GM23338 (cell line): Measurements from ENCODE around the gene DMBX1. TPM values are rescaled to one million over a fixed set of nuclear protein-coding genes. Genes with fewer than 3 reads are reported as not detected.
A peak's percentile ranks its signal among the peaks of the same experiment; 100 is the strongest.

Experiments used
- ATAC-seq: fragments of 200-7000 bp; cut with Tn5 transposase; 3 replicates; pipeline ENCODE4 v1.9.1; 2020
- DNase-seq: peaks from one replicate; pipeline ENCODE4 v3.0.0-alpha.2; 2015; ENCODE audit warnings: low spot score
- H2AFZ ChIP-seq: fragments of 200-600 bp; sonication (generic); 2 replicates; pipeline ENCODE4 v1.8.0; 2016; ENCODE audit warnings: antibody characterized with exemption, mild to moderate bottlenecking, moderate library complexity
- H3F3A ChIP-seq: fragments of 200-600 bp; sonication (generic); replicated peaks from 2 replicates; pipeline ENCODE4 v1.8.0; 2017; ENCODE audit warnings: antibody characterized with exemption, mixed run types, low read depth
- H3K27ac ChIP-seq: fragments of 200-600 bp; sonication (generic); 2 replicates; pipeline ENCODE4 v1.6.1; 2016; ENCODE audit warnings: low read depth
- H3K27me3 ChIP-seq: fragments of 200-600 bp; sonication (generic); 2 replicates; pipeline ENCODE4 v1.8.0; 2016; ENCODE audit warnings: mild to moderate bottlenecking, mixed run types, moderate library complexity; ENCODE audit not compliant: insufficient read depth
- H3K36me3 ChIP-seq: fragments of 200-600 bp; sonication (generic); 2 replicates; pipeline ENCODE4 v1.8.0; 2016; ENCODE audit warnings: mild to moderate bottlenecking; ENCODE audit not compliant: insufficient read depth
- H3K4me1 ChIP-seq: fragments of 200-600 bp; sonication (generic); 2 replicates; pipeline ENCODE4 v1.8.0; 2016; ENCODE audit warnings: mild to moderate bottlenecking, moderate library complexity; ENCODE audit not compliant: insufficient read depth
- H3K4me2 ChIP-seq: fragments of 200-600 bp; sonication (generic); 2 replicates; pipeline ENCODE4 v1.7.1; 2017; ENCODE audit warnings: mixed run types
- H3K4me3 ChIP-seq: fragments of 200-600 bp; sonication (generic); 2 replicates; pipeline ENCODE4 v1.6.1; 2016; ENCODE audit warnings: mixed run types
- H3K79me2 ChIP-seq: fragments of 200-600 bp; sonication (generic); replicated peaks from 2 replicates; pipeline ENCODE4 v1.8.0; 2017; ENCODE audit warnings: mild to moderate bottlenecking; ENCODE audit not compliant: insufficient read depth
- H3K9me2 ChIP-seq: fragments of 200-600 bp; sonication (generic); 2 replicates; pipeline ENCODE4 v1.8.0; 2017; ENCODE audit not compliant: insufficient read depth
- H4K20me1 ChIP-seq: fragments of 200-600 bp; sonication (generic); replicated peaks from 2 replicates; pipeline ENCODE4 v1.8.0; 2017; ENCODE audit warnings: mild to moderate bottlenecking; ENCODE audit not compliant: insufficient read depth
- H3K27ac Mint-ChIP-seq: 2 replicates; pipeline ENCODE4 v1.8.0; 2020; ENCODE audit warnings: inconsistent platforms, mild to moderate bottlenecking, moderate library complexity, mixed read lengths
- H3K27me3 Mint-ChIP-seq: 3 replicates; pipeline ENCODE4 v1.8.0; 2022; ENCODE audit warnings: low read depth, mild to moderate bottlenecking, moderate library complexity, mixed read lengths, inconsistent platforms; ENCODE audit not compliant: insufficient read depth, poor library complexity
- H3K36me3 Mint-ChIP-seq: 3 replicates; pipeline ENCODE4 v1.8.0; 2021; ENCODE audit warnings: low read depth, mild to moderate bottlenecking, inconsistent platforms, moderate library complexity, mixed read lengths
- H3K4me1 Mint-ChIP-seq: 3 replicates; pipeline ENCODE4 v1.8.0; 2020; ENCODE audit warnings: mild to moderate bottlenecking, inconsistent platforms, mixed read lengths
- H3K4me3 Mint-ChIP-seq: 3 replicates; pipeline ENCODE4 v1.8.0; 2021; ENCODE audit warnings: moderate library complexity, mild to moderate bottlenecking, inconsistent platforms, mixed read lengths
- H3K9me3 Mint-ChIP-seq: 3 replicates; pipeline ENCODE4 v1.8.0; 2020; ENCODE audit warnings: moderate library complexity, mild to moderate bottlenecking, inconsistent platforms, mixed read lengths
- CREB1 ChIP-seq: fragments of 250-450 bp; sonication (Bioruptor Pico); IDR thresholded peaks from 2 replicates; pipeline ENCODE4 v1.5.0; 2020; ENCODE audit warnings: low read depth, mild to moderate bottlenecking, moderate library complexity
- CTCF ChIP-seq, 2 experiments: fragments of 200-600 bp in 1 of 2; sonication (generic) in 1 of 2; conservative IDR thresholded peaks; 2 replicates each; pipeline versions ENCODE4 v1.5.1 to v1.6.1; 2016 to 2017; ENCODE audit warnings: antibody characterized with exemption in 2 of 2, low read depth in 2 of 2, mild to moderate bottlenecking in 2 of 2, moderate library complexity in 1 of 2
- ETS1 ChIP-seq: IDR thresholded peaks from 2 replicates; pipeline ENCODE4 v1.6.1; 2016; ENCODE audit warnings: antibody characterized with exemption
- EZH2 ChIP-seq: fragments of 200-600 bp; sonication (generic); IDR thresholded peaks from one replicate; pipeline ENCODE4 v1.8.0; 2017; ENCODE audit warnings: antibody characterized with exemption, mild to moderate bottlenecking, low read depth; ENCODE audit not compliant: unreplicated experiment
- EZH2phosphoT487 ChIP-seq: fragments of 200-600 bp; sonication (generic); IDR thresholded peaks from one replicate; pipeline ENCODE4 v1.8.1; 2018; ENCODE audit warnings: antibody characterized with exemption; ENCODE audit not compliant: unreplicated experiment
- JUNB ChIP-seq: IDR thresholded peaks from one replicate; pipeline ENCODE4 v1.6.1; 2016; ENCODE audit warnings: antibody characterized with exemption; ENCODE audit not compliant: unreplicated experiment
- NANOG ChIP-seq: IDR thresholded peaks from 2 replicates; pipeline ENCODE4 v1.6.1; 2016; ENCODE audit warnings: antibody characterized with exemption, borderline replicate concordance
- POLR2AphosphoS5 ChIP-seq: IDR thresholded peaks from 2 replicates; pipeline ENCODE4 v1.6.1; 2016; ENCODE audit warnings: antibody characterized with exemption, low read depth
- STAT1 ChIP-seq: IDR thresholded peaks from one replicate; pipeline ENCODE4 v1.6.1; 2016; ENCODE audit warnings: antibody characterized with exemption; ENCODE audit not compliant: unreplicated experiment
- ZNF114 ChIP-seq: fragments of 250-450 bp; sonication (Bioruptor Pico); IDR thresholded peaks from 2 replicates; pipeline ENCODE4 v1.5.0; 2020; ENCODE audit warnings: mild to moderate bottlenecking, moderate library complexity
- ZNF331 ChIP-seq: fragments of 250-450 bp; sonication (Bioruptor Pico); IDR thresholded peaks from 2 replicates; pipeline ENCODE4 v1.5.0; 2020; ENCODE audit warnings: low read depth, mild to moderate bottlenecking, moderate library complexity
- ZNF462 ChIP-seq: fragments of 250-450 bp; sonication (Bioruptor Pico); IDR thresholded peaks from 2 replicates; pipeline ENCODE4 v1.5.0; 2020; ENCODE audit warnings: mild to moderate bottlenecking, moderate library complexity
- polyA plus RNA-seq: library from polyadenylated mRNA; unstranded; fragments of >200 nt; fragmentation: Nextera tagmentation; extraction: Ambion mirVana; gene quantifications from 2 replicates; pipeline ENCODE4 v1.2.1, GENCODE V29; 2016
- total RNA-seq: library from RNA; depleted of rRNA; stranded (reverse); fragments of >200 nt; shearing (Covaris generic); gene quantifications from 2 replicates; pipeline ENCODE4 v1.2.3, GENCODE V29; 2014

Gene DMBX1
- total and polyA plus RNA-seq, 2 experiments from 2014 or later = 0.11 TPM; not detected in 1

- peak overlapping the region; percentile 22; the same call in 2 of the 3 replicates for H3K4me3 Mint-ChIP-seq
- Histone ChIP-seq H3F3A (peaks cover 11% of the 10 kb centered on the region), H4K20me1 (no peaks in the 10 kb centered on the region; the same call in 1 of the 2 replicates), H3K4me1 (peaks cover 58% of the 10 kb centered on the region), H3K36me3 (no peaks in the 10 kb centered on the region), H3K4me3 (peak overlapping the region; percentile 45; the same call in 1 of the 2 replicates), H3K9me2 (no peaks in the 10 kb centered on the region), H3K27me3 (peaks cover 98% of the 10 kb centered on the region), H3K4me2 (peak overlapping the region; percentile 75), H3K27ac (no peak overlapping the region), H3K79me2 (no peaks in the 10 kb centered on the region), H2AFZ (no peak overlapping the region)
- no peak overlapping the region for H3K27ac Mint-ChIP-seq
- H3K27me3 Mint-ChIP-seq = peaks cover 71% of the 10 kb centered on the region
- DNase-seq (no peak), ATAC-seq (peak; percentile 5)
- H3K9me3 Mint-ChIP-seq = no peaks in the 10 kb centered on the region
- TF ChIP-seq ZNF331 = no peak
- no peak for TF ChIP-seq EZH2phosphoT487
- TF ChIP-seq CREB1 (CRISPR knock-in tag) = no peak
- TF ChIP-seq POLR2AphosphoS5 = no peak
- TF ChIP-seq ZNF462 (CRISPR knock-in tag) = no peak
- no peak for TF ChIP-seq NANOG
- TF ChIP-seq ZNF114 = no peak
- TF ChIP-seq EZH2 = no peak
- no peak for TF ChIP-seq ETS1
- no peak for TF ChIP-seq STAT1
- TF ChIP-seq JUNB = no peak
- TF ChIP-seq CTCF (conservative IDR thresholded peaks at IDR 0.05; ENCODE audit: low read depth in 2 of 2) = no peak
- peaks cover 62% of the 10 kb centered on the region for H3K4me1 Mint-ChIP-seq
- H3K36me3 Mint-ChIP-seq = no peaks in the 10 kb centered on the region
Observed at GRCh38 chr1:46525253-46525983, 35.8 kb downstream of the DMBX1 start.
